Loucy (cell line): Measurements from ENCODE around the gene KDM4B.

Experiments
- H2AFZ ChIP-seq: fragments of 200-600 bp; sonication (generic); 2 replicates; pipeline ENCODE4 v1.6.0; 2016; ENCODE audit warnings: antibody characterized with exemption, mild to moderate bottlenecking, low read length, moderate library complexity
- H3F3A ChIP-seq: fragments of 200-600 bp; 2 replicates; pipeline ENCODE4 v1.6.0; 2016; ENCODE audit warnings: antibody characterized with exemption, low read depth, mild to moderate bottlenecking
- H3K27me3 ChIP-seq: fragments of 200-600 bp; sonication (generic); 2 replicates; pipeline ENCODE4 v1.6.1; 2014; ENCODE audit warnings: low read length, mild to moderate bottlenecking; ENCODE audit not compliant: insufficient read depth, poor library complexity, severe bottlenecking
- H3K36me3 ChIP-seq: fragments of 200-600 bp; sonication (generic); 2 replicates; pipeline ENCODE4 v1.6.1; 2016; ENCODE audit warnings: low read length; ENCODE audit not compliant: insufficient read depth
- H3K4me1 ChIP-seq: fragments of 200-600 bp; sonication (generic); 2 replicates; pipeline ENCODE4 v1.5.1; 2014; ENCODE audit warnings: low read length, mild to moderate bottlenecking; ENCODE audit not compliant: insufficient read depth, poor library complexity, severe bottlenecking
- H3K4me2 ChIP-seq: fragments of 200-600 bp; sonication (generic); 2 replicates; pipeline ENCODE4 v1.6.0; 2014; ENCODE audit warnings: antibody characterized with exemption, low read length, low read depth, mild to moderate bottlenecking; ENCODE audit not compliant: poor library complexity, severe bottlenecking
- H3K4me3 ChIP-seq: fragments of 200-600 bp; sonication (generic); 2 replicates; pipeline ENCODE4 v1.5.1; 2014; ENCODE audit warnings: low read length, mild to moderate bottlenecking, mixed read lengths; ENCODE audit not compliant: poor library complexity, severe bottlenecking
- H3K79me2 ChIP-seq: fragments of 200-600 bp; sonication (generic); 2 replicates; pipeline ENCODE4 v1.6.1; 2014; ENCODE audit warnings: low read length; ENCODE audit not compliant: insufficient read depth
- H3K9ac ChIP-seq: fragments of 200-600 bp; sonication (generic); 2 replicates; pipeline ENCODE4 v1.6.0; 2014; ENCODE audit warnings: mild to moderate bottlenecking, low read depth, low read length, moderate library complexity; ENCODE audit not compliant: poor library complexity, severe bottlenecking
- H3K9me2 ChIP-seq: fragments of 200-600 bp; sonication (generic); replicated peaks from 2 replicates; pipeline ENCODE4 v1.6.1; 2016; ENCODE audit warnings: low read depth, low read length, mixed read lengths
- H3K9me3 ChIP-seq: fragments of 200-600 bp; sonication (generic); 2 replicates; pipeline ENCODE4 v1.6.1; 2014; ENCODE audit warnings: mild to moderate bottlenecking, antibody characterized with exemption, low read length, low read depth; ENCODE audit not compliant: insufficient read depth
- H4K20me1 ChIP-seq: fragments of 200-600 bp; sonication (generic); 2 replicates; pipeline ENCODE4 v1.6.0; 2014; ENCODE audit warnings: antibody characterized with exemption, low read length, mild to moderate bottlenecking; ENCODE audit not compliant: insufficient read depth, poor library complexity, severe bottlenecking
- CTCF ChIP-seq: fragments of 200-600 bp; sonication (generic); conservative IDR thresholded peaks from 2 replicates; pipeline ENCODE4 v1.5.1; 2014; ENCODE audit warnings: mild to moderate bottlenecking, antibody characterized with exemption, low read length
- EZH2phosphoT487 ChIP-seq: fragments of 200-600 bp; IDR thresholded peaks from 2 replicates; pipeline ENCODE4 v1.6.1; 2018; ENCODE audit warnings: antibody characterized with exemption, mild to moderate bottlenecking, moderate library complexity, borderline replicate concordance

The KDM4B gene

GRCh38 chr19:5002143-5002542 is 33.2 kb downstream of the KDM4B start:
- H3K36me3 ChIP-seq = peaks cover 20% of the 10 kb centered on the region; the same call in 1 of the 2 replicates
- no peaks in the 10 kb centered on the region for H3K9me3 ChIP-seq
- H3F3A ChIP-seq = no peaks in the 10 kb centered on the region
- H3K4me3 ChIP-seq = no peak overlapping the region
- H4K20me1 ChIP-seq = peaks cover 63% of the 10 kb centered on the region
- H3K9me2 ChIP-seq = no peaks in the 10 kb centered on the region
- H3K9ac ChIP-seq = no peak overlapping the region
- H2AFZ ChIP-seq = no peak overlapping the region
- TF ChIP-seq CTCF = no peak
- no peak for TF ChIP-seq EZH2phosphoT487
- no peak overlapping the region for H3K4me2 ChIP-seq
- peaks cover 95% of the 10 kb centered on the region for H3K79me2 ChIP-seq
- H3K4me1 ChIP-seq = no peaks in the 10 kb centered on the region
- H3K27me3 ChIP-seq = no peaks in the 10 kb centered on the region

GRCh38 chr19:5003781-5004180 is 34.9 kb downstream of the KDM4B start:
- Histone ChIP-seq H3K4me3 (no peak overlapping the region), H3K27me3 (no peaks in the 10 kb centered on the region), H3K9me3 (no peaks in the 10 kb centered on the region), H3K4me2 (no peak overlapping the region), H4K20me1 (peaks cover 52% of the 10 kb centered on the region), H3K9ac (no peak overlapping the region), H3K9me2 (no peaks in the 10 kb centered on the region), H2AFZ (no peak overlapping the region), H3K36me3 (peaks cover 11% of the 10 kb centered on the region; the same call in 1 of the 2 replicates), H3F3A (no peaks in the 10 kb centered on the region), H3K4me1 (no peaks in the 10 kb centered on the region), H3K79me2 (peaks cover 95% of the 10 kb centered on the region)
- TF ChIP-seq EZH2phosphoT487 (no peak), CTCF (no peak)

- no peaks in the 10 kb centered on the region for H3K27me3 ChIP-seq
- TF ChIP-seq CTCF (no peak), EZH2phosphoT487 (no peak)
- H4K20me1 ChIP-seq = peaks cover 54% of the 10 kb centered on the region
- H3K4me3 ChIP-seq = no peak overlapping the region
- peaks cover 14% of the 10 kb centered on the region; the same call in 1 of the 2 replicates for H3K36me3 ChIP-seq
- no peak overlapping the region for H3K4me2 ChIP-seq
- no peak overlapping the region for H2AFZ ChIP-seq
- H3F3A ChIP-seq = no peaks in the 10 kb centered on the region
- no peaks in the 10 kb centered on the region for H3K4me1 ChIP-seq
- H3K9ac ChIP-seq = no peak overlapping the region
- no peaks in the 10 kb centered on the region for H3K9me2 ChIP-seq
- H3K79me2 ChIP-seq = peaks cover 99% of the 10 kb centered on the region
- H3K9me3 ChIP-seq = no peaks in the 10 kb centered on the region
Observed at GRCh38 chr19:5005096-5005495, 36.2 kb downstream of the KDM4B start.
